K562 (cell line): Measurements from ENCODE around the gene LZTR1. TPM values are rescaled to one million over a fixed set of nuclear protein-coding genes. Genes with fewer than 3 reads are reported as not detected.

Experiments
- BRF1 ChIP-seq: IDR thresholded peaks from 3 replicates; pipeline ENCODE4 v1.6.1; 2011; ENCODE audit warnings: borderline replicate concordance, mild to moderate bottlenecking; ENCODE audit not compliant: insufficient read length; ENCODE audit errors: extremely low read depth
- CBFA2T3 ChIP-seq: fragments of 450-650 bp; IDR thresholded peaks from 2 replicates; pipeline ENCODE4 v1.6.1; 2017
- CEBPB ChIP-seq: fragments of 450-650 bp; IDR thresholded peaks from 2 replicates; pipeline ENCODE4 v1.6.1; 2016; ENCODE audit warnings: missing genetic modification characterization, missing compliant biosample characterization
- ESRRB ChIP-seq: fragments of 250-450 bp; sonication (Bioruptor Pico); IDR thresholded peaks from 2 replicates; pipeline ENCODE4 v1.5.0; 2020; ENCODE audit warnings: mild to moderate bottlenecking, moderate library complexity, borderline replicate concordance
- ETV6 ChIP-seq, 3 experiments: fragments of 150-350 bp in 1 of 3; sonication (generic) in 1 of 3; formaldehyde crosslinking in 1 of 3; IDR thresholded peaks; 2 replicates each; pipeline versions ENCODE4 v1.6.1 to v1.8.0; 2014 to 2022; ENCODE audit warnings: borderline replicate concordance in 2 of 3, low read depth in 2 of 3, antibody characterized with exemption in 1 of 3, low read length in 1 of 3, mild to moderate bottlenecking in 1 of 3, missing genetic modification reagents in 1 of 3
- GTF2F1 ChIP-seq: IDR thresholded peaks from 2 replicates; pipeline ENCODE4 v1.6.1; 2011; ENCODE audit warnings: low read depth, low read length, improper control_type of control experiment
- HDAC3 ChIP-seq: fragments of 450-650 bp; IDR thresholded peaks from 2 replicates; pipeline ENCODE4 v1.6.1; 2018; ENCODE audit warnings: borderline replicate concordance, mild to moderate bottlenecking, moderate library complexity; ENCODE audit not compliant: partially characterized antibody
- HMG20B ChIP-seq: fragments of 250-450 bp; sonication (Bioruptor Pico); IDR thresholded peaks from 2 replicates; pipeline ENCODE4 v1.5.0; 2021; ENCODE audit warnings: mild to moderate bottlenecking
- HSF4 ChIP-seq: fragments of 250-450 bp; sonication (Bioruptor Pico); IDR thresholded peaks from 2 replicates; pipeline ENCODE4 v2.1.2; 2022; ENCODE audit warnings: mild to moderate bottlenecking, moderate library complexity, borderline replicate concordance
- JUND ChIP-seq, 2 experiments: IDR thresholded peaks; 2 replicates in 1 of 2; 3 replicates in 1 of 2; pipeline ENCODE4 v1.6.1; 2011; ENCODE audit warnings: borderline replicate concordance in 2 of 2, low read depth in 2 of 2, low read length in 2 of 2, improper control_type of control experiment in 1 of 2, missing biosample characterization in 1 of 2, missing genetic modification characterization in 1 of 2, missing genetic modification reagents in 1 of 2
- MLLT1 ChIP-seq, 2 experiments: fragments of 450-650 bp; IDR thresholded peaks; 2 replicates each; pipeline ENCODE4 v1.6.1; 2016
- NEUROD1 ChIP-seq: fragments of 150-350 bp; IDR thresholded peaks from 2 replicates; pipeline ENCODE4 v1.6.1; 2014; ENCODE audit warnings: borderline replicate concordance, low read length, low read depth; ENCODE audit not compliant: partially characterized antibody
- POU5F1 ChIP-seq: fragments of 150-350 bp; IDR thresholded peaks from 2 replicates; pipeline ENCODE4 v1.6.1; 2014; ENCODE audit warnings: borderline replicate concordance, low read length, low read depth, mild to moderate bottlenecking; ENCODE audit not compliant: partially characterized antibody
- SIRT6 ChIP-seq: IDR thresholded peaks from one replicate; pipeline ENCODE4 v1.6.1; 2012; ENCODE audit warnings: low read depth, mild to moderate bottlenecking, control low read depth, inconsistent platforms, low read length, moderate library complexity
- SP2 ChIP-seq: IDR thresholded peaks from 2 replicates; pipeline ENCODE4 v1.6.1; 2011; ENCODE audit warnings: mild to moderate bottlenecking, low read depth, low read length, moderate library complexity; ENCODE audit not compliant: poor library complexity, severe bottlenecking; ENCODE audit errors: extremely low read depth
- TRIM24 ChIP-seq, 2 experiments: fragments of 450-650 bp; IDR thresholded peaks; 2 replicates each; pipeline ENCODE4 v1.6.1; 2016
- ZFPM2 ChIP-seq: fragments of 250-450 bp; sonication (Bioruptor Pico); IDR thresholded peaks from 2 replicates; pipeline ENCODE4 v1.5.1; 2022; ENCODE audit warnings: mild to moderate bottlenecking
- ZNF184 ChIP-seq: sonication (generic); formaldehyde crosslinking; IDR thresholded peaks from 2 replicates; pipeline ENCODE4 v1.5.0; 2020; ENCODE audit warnings: missing genetic modification reagents
- ZNF398 ChIP-seq: fragments of 250-450 bp; sonication (Bioruptor Pico); IDR thresholded peaks from 2 replicates; pipeline ENCODE4 v1.8.0; 2021; ENCODE audit warnings: moderate library complexity, mild to moderate bottlenecking, inconsistent platforms
- ZNF444 ChIP-seq: fragments of 250-450 bp; sonication (Bioruptor Pico); IDR thresholded peaks from 2 replicates; pipeline ENCODE4 v1.4.0; 2020; ENCODE audit warnings: mild to moderate bottlenecking, moderate library complexity
- ZNF699 ChIP-seq: fragments of 250-450 bp; sonication (Bioruptor Pico); IDR thresholded peaks from 2 replicates; pipeline ENCODE4 v1.8.0; 2021; ENCODE audit warnings: mild to moderate bottlenecking, moderate library complexity; ENCODE audit not compliant: insufficient replicate concordance
- ZNF717 ChIP-seq: fragments of 250-450 bp; sonication (Bioruptor Pico); IDR thresholded peaks from 2 replicates; pipeline ENCODE4 v1.5.0; 2021
- ZNF764 ChIP-seq: fragments of 250-450 bp; sonication (Bioruptor Pico); IDR thresholded peaks from 2 replicates; pipeline ENCODE4 v1.4.0; 2020; ENCODE audit warnings: low read depth, mild to moderate bottlenecking, moderate library complexity
- polyA plus RNA-seq, 8 experiments: library from polyadenylated mRNA; depleted of rRNA in 4 of 8; stranded (reverse) in 5 of 8; unstranded in 3 of 8; fragments of >200 nt; fragmentation: Nextera tagmentation in 2 of 8; fragmentation: Illumina TruSeq in 1 of 8; extraction: Ambion mirVana in 2 of 8; extraction: Trizol in 1 of 8; gene quantifications; 2 replicates each; pipeline versions ENCODE4 v1.2.1 to v1.2.3, GENCODE V29; 2011 to 2014; ENCODE audit warnings: inconsistent platforms in 1 of 8, missing spikeins in 1 of 8
- total RNA-seq, 7 experiments: library from RNA; depleted of rRNA in 6 of 7; stranded (reverse); fragments of >200 nt in 6 of 7; fragmentation: Illumina TruSeq in 2 of 7; extraction: Trizol in 2 of 7; gene quantifications; 2 replicates each; pipeline versions ENCODE4 v1.2.1 to v1.2.3, GENCODE V29; 2011 to 2021; ENCODE audit warnings: low replicate concordance in 1 of 7
- TF ChIP-seq, protein P1 (sequence below): fragments of 250-450 bp; sonication (Bioruptor Pico); IDR thresholded peaks from 2 replicates; pipeline ENCODE4 v1.6.1; 2021; ENCODE audit warnings: mild to moderate bottlenecking
- TF ChIP-seq, protein P2 (sequence below): fragments of 250-450 bp; sonication (Bioruptor Pico); IDR thresholded peaks from 2 replicates; pipeline ENCODE4 v1.5.0; 2021

LZTR1 gene
- total and polyA plus RNA-seq, 9 of the 15 experiments (the other 6 are each of a cell fraction or from before 2014, with no cell fraction given), result 2.2 to 135 (median 63.0) TPM

- TF ChIP-seq SP2 (no peak), ZNF398 (CRISPR knock-in tag) (no peak), HMG20B (CRISPR knock-in tag) (no peak), HSF4 (no peak), ZNF184 (CRISPR knock-in tag) (no peak), BRF1 (no peak), ZNF717 (CRISPR knock-in tag) (no peak), CEBPB (tag) (no peak), ZNF699 (CRISPR knock-in tag) (peak; percentile 56), POU5F1 (no peak), CBFA2T3 (no peak), TRIM24 (IDR thresholded peaks at IDR 0.05) (no peak), ETV6 (IDR thresholded peaks at IDR 0.05; ENCODE audit: borderline replicate concordance in 1 of 2, low read depth in 2 of 2, low read length in 1 of 2) (no peak), ETV6 (CRISPR knock-in tag; IDR thresholded peaks at IDR 0.05; ENCODE audit: borderline replicate concordance) (no peak), SIRT6 (no peak), ZNF444 (CRISPR knock-in tag) (no peak), ESRRB (no peak), HDAC3 (no peak), NEUROD1 (no peak), MLLT1 (IDR thresholded peaks at IDR 0.05) (no peak), ZFPM2 (no peak), JUND (IDR thresholded peaks at IDR 0.05; ENCODE audit: borderline replicate concordance, low read depth, low read length) (0 out of 2 replicates have a peak, but pooled peaks have one; percentile 7), JUND (tag; IDR thresholded peaks at IDR 0.05; ENCODE audit: borderline replicate concordance, low read depth, low read length) (no peak), GTF2F1 (no peak), ZNF764 (CRISPR knock-in tag) (no peak)
- TF ChIP-seq, protein P1, sequence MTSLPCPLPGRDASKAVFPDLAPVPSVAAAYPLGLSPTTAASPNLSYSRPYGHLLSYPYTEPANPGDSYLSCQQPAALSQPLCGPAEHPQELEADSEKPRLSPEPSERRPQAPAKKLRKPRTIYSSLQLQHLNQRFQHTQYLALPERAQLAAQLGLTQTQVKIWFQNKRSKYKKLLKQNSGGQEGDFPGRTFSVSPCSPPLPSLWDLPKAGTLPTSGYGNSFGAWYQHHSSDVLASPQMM (CRISPR knock-in tag), result no peak
- TF ChIP-seq, protein P2, sequence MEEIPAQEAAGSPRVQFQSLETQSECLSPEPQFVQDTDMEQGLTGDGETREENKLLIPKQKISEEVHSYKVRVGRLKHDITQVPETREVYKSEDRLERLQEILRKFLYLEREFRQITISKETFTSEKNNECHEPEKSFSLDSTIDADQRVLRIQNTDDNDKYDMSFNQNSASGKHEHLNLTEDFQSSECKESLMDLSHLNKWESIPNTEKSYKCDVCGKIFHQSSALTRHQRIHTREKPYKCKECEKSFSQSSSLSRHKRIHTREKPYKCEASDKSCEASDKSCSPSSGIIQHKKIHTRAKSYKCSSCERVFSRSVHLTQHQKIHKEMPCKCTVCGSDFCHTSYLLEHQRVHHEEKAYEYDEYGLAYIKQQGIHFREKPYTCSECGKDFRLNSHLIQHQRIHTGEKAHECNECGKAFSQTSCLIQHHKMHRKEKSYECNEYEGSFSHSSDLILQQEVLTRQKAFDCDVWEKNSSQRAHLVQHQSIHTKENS (CRISPR knock-in tag), result no peak
Measured at GRCh38 chr22:21041937-21042336, 59.8 kb downstream of the LZTR1 start (continued).
